Frontal cortex (tissue), 4 donors: Measurements from ENCODE around the gene NUMB. TPM values are rescaled to one million over a fixed set of nuclear protein-coding genes. Genes with fewer than 3 reads are reported as not detected.

Experiments used
- DNase-seq, 2 donors: peaks; one replicate each; pipeline ENCODE4 v3.0.0; 2012; ENCODE audit warnings: low spot score in 2 of 2
- FAIRE-seq: peaks from 2 replicates; lab custom pipeline; 2012; peaks lifted over from hg19 to GRCh38; lab: Jason Lieb, UNC
- total RNA-seq: library from RNA; depleted of rRNA; stranded (reverse); fragments of >200 nt; gene quantifications from one replicate; pipeline ENCODE4 v1.2.3, GENCODE V29; 2014
- donor health status: control.
- donor health status: control.
- donor health status: control.

NUMB gene
- total RNA-seq, 1 donor from 2014 or later = 13.5 TPM

GRCh38 chr14:73467377-73467776 is 9.0 kb upstream of the NUMB start:
- FAIRE-seq (no peak), DNase-seq (no peak)

- DNase-seq (no peak), FAIRE-seq (no peak)
Observed at GRCh38 chr14:73466861-73467260, 8.5 kb upstream of the NUMB start.

GRCh38 chr14:73465823-73466532 is 7.6 kb upstream of the NUMB start:
- DNase-seq = no peak
- FAIRE-seq = no peak

- no peak for FAIRE-seq
- no peak for DNase-seq
Observed at GRCh38 chr14:73463411-73463810, 5.1 kb upstream of the NUMB start.

- FAIRE-seq (no peak), DNase-seq (no peak)
Observed at GRCh38 chr14:73462815-73463214, 4.5 kb upstream of the NUMB start.

GRCh38 chr14:73462048-73462715 is 3.8 kb upstream of the NUMB start:
- DNase-seq = no peak
- no peak for FAIRE-seq

GRCh38 chr14:73461478-73462047 is 3.2 kb upstream of the NUMB start:
- DNase-seq (no peak), FAIRE-seq (no peak)

- no peak for FAIRE-seq
Observed at GRCh38 chr14:73460691-73461127, 2.4 kb upstream of the NUMB start.

GRCh38 chr14:73459959-73460358 is 1.6 kb upstream of the NUMB start:
- DNase-seq (no peak), FAIRE-seq (no peak)

More at GRCh38 chr14:73460691-73461127, 2.4 kb upstream of the NUMB start:
- DNase-seq = no peak

- DNase-seq (no peak), FAIRE-seq (no peak)
Observed at GRCh38 chr14:73457924-73458182, 493 bp downstream of the NUMB start.

- FAIRE-seq (no peak), DNase-seq (no peak)
Observed at GRCh38 chr14:73457041-73457923, 1.1 kb downstream of the NUMB start.

GRCh38 chr14:73455294-73455693 is 3.1 kb downstream of the NUMB start:
- DNase-seq (no peak), FAIRE-seq (no peak)

- DNase-seq (no peak), FAIRE-seq (no peak)
Observed at GRCh38 chr14:73452341-73453186, 5.8 kb downstream of the NUMB start.

- FAIRE-seq = no peak
- no peak for DNase-seq
Observed at GRCh38 chr14:73443758-73444157, 14.6 kb downstream of the NUMB start.

- FAIRE-seq = no peak
- DNase-seq = no peak
Observed at GRCh38 chr14:73441286-73441685, 17.1 kb downstream of the NUMB start.

GRCh38 chr14:73438993-73439392 is 19.4 kb downstream of the NUMB start:
- FAIRE-seq (no peak), DNase-seq (no peak)

GRCh38 chr14:73437206-73437605 is 21.1 kb downstream of the NUMB start:
- DNase-seq = no peak
- FAIRE-seq = no peak

GRCh38 chr14:73432124-73432523 is 26.2 kb downstream of the NUMB start:
- no peak for FAIRE-seq
- no peak for DNase-seq

GRCh38 chr14:73428353-73428824 is 30.0 kb downstream of the NUMB start:
- FAIRE-seq (no peak), DNase-seq (no peak)
